Myocyte (in vitro differentiated cells): Measurements from ENCODE around the gene CAPN10. TPM values are rescaled to one million over a fixed set of nuclear protein-coding genes. Genes with fewer than 3 reads are reported as not detected.

Experiments used
- DNase-seq: peaks from one replicate; pipeline ENCODE4 v3.0.0-alpha.2; 2012; ENCODE audit warnings: low read depth
- total RNA-seq: library from RNA; depleted of rRNA; stranded (reverse); fragments of >200 nt; gene quantifications from 2 replicates; pipeline ENCODE4 v1.2.3, GENCODE V29; 2014

Gene CAPN10
- total RNA-seq, 1 donor from 2014 or later: 31.5 TPM

GRCh38 chr2:240588669-240589068 is 2.1 kb downstream of the CAPN10 start:
- DNase-seq: no peak

GRCh38 chr2:240589375-240589774 is 2.8 kb downstream of the CAPN10 start:
- DNase-seq: no peak

GRCh38 chr2:240589850-240590525 is 3.5 kb downstream of the CAPN10 start:
- DNase-seq: no peak

- no peak for DNase-seq
These were observed 4.2 kb downstream of the CAPN10 start for GRCh38 chr2:240590681-240591111.

- peak; percentile 48 for DNase-seq
These were observed 4.7 kb downstream of the CAPN10 start for GRCh38 chr2:240591226-240591625.

GRCh38 chr2:240591784-240592183 is 5.2 kb downstream of the CAPN10 start:
- no peak for DNase-seq

- DNase-seq: no peak
These were observed 6.6 kb downstream of the CAPN10 start for GRCh38 chr2:240593026-240593702.

- DNase-seq: no peak
These were observed 7.3 kb downstream of the CAPN10 start for GRCh38 chr2:240593703-240594451.

- DNase-seq: no peak
These were observed 8.2 kb downstream of the CAPN10 start for GRCh38 chr2:240594511-240595380.

- no peak for DNase-seq
These were observed 9.0 kb downstream of the CAPN10 start for GRCh38 chr2:240595381-240596079.

GRCh38 chr2:240596080-240596460 is 9.5 kb downstream of the CAPN10 start:
- no peak for DNase-seq

- no peak for DNase-seq
These were observed 10.0 kb downstream of the CAPN10 start for GRCh38 chr2:240596491-240596931.

GRCh38 chr2:240597054-240597418 is 10.5 kb downstream of the CAPN10 start:
- DNase-seq: no peak

GRCh38 chr2:240597419-240598181 is 11.1 kb downstream of the CAPN10 start:
- no peak for DNase-seq

- no peak for DNase-seq
These were observed 11.9 kb downstream of the CAPN10 start for GRCh38 chr2:240598311-240598911.

GRCh38 chr2:240599141-240599583 is 12.6 kb downstream of the CAPN10 start:
- no peak for DNase-seq

- no peak for DNase-seq
These were observed 14.0 kb downstream of the CAPN10 start for GRCh38 chr2:240600451-240600961.

GRCh38 chr2:240601061-240601830 is 14.7 kb downstream of the CAPN10 start:
- no peak for DNase-seq
